GM18870 (cell line): ENCODE measurements around the gene BLTP2.

Experiments
- ATAC-seq: cut with Tn5 transposase; IDR thresholded peaks from one replicate; pipeline ENCODE4 v1.9.1; 2021; ENCODE audit warnings: moderate library complexity; ENCODE audit not compliant: unreplicated experiment

BLTP2 gene

DNA sequence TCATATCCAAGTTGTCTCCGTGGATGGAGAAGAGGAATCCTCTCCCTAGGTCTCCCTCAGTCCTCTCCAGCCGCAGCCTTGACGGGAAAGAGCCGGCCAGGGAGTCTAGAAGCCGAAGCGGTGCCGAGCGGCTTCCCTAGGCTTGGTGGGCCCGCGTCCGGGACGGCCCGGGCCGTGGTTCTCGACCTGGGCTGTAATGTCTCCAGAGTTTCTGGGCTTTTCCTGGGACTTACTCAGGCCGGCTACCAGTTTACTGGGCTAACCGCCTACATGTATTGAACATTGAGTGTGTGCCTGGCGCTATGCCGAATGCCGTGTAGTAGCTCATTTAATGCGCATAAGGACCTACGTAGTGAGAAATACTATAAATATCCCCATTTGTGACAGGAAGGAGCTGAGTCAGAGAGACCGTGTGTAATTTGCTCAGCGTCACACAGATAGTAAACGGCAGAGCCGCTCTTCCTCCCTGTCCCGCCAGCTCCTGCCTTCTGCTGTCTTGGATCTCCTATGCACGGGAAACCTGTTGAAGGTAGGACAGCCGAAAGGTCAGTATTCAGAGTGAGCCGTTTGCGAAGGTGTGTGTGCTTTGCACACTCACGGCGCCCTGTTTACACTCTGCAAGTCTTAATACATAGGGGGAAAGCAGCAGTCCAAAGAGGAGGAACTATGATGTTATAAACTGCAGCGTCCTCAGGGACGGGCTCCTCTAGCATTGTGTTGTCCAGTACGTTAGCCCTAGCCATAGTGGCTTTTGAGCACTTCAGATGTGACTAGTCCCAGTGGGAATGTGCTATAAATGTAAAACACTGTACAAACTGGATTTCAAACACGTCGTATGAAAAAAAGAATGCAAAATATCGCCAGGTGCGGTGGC, 45.4 kb downstream of the BLTP2 start:
- peak; percentile 42 for ATAC-seq

DNA sequence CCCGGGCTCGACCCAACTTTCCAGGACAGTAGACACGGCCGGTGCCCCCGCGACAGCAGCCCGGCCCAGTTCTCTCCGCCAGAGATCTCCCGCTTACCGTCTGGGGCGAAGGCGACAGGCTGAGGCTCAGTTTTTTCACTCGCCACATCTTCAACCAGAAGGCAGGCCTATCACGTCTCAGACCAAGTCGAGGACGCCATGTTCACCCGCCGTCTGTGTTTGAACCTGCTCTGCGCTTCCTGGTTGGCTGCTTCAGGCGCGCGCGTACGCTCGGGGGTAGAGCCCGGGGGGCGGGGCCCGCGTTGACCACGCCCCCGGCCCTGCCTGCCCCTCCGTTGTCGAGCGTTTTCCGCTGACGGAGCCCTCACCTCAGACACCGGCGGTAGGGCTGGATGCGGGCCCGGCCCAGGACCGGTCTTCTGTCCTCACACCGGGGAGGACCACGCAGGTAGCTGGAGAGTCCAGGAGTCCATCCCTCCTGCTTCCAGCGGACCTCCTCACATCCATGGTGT, 46.1 kb downstream of the BLTP2 start, which contains the start of gene SPAG5:
Gene SPAG5, minus strand, starts transcription at position 227 of the 512 bp plus-strand sequence. Its CDS starts 79 bp downstream, at position 148.
- ATAC-seq = peak; percentile 40

DNA sequence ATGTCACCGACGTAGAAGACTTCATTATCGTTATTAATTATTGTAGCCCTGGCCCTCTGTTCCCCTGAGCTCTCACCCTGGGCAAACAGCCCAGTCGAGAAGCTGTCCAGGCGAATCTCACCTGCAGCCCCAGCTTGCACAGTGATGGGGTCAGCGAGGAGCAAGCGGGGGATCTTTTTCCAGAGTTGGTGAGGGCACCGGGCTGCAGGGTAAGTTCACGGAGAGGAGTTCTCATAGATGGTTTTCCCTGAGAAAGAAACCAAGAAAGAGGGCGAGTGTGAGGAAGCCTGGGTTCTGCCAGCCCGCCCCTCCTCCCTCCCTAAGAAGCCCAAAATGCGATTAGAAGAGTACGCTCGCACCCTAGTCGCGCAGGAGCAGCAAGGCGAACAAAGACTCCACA, 46.6 kb downstream of the BLTP2 start:
- no peak for ATAC-seq

DNA sequence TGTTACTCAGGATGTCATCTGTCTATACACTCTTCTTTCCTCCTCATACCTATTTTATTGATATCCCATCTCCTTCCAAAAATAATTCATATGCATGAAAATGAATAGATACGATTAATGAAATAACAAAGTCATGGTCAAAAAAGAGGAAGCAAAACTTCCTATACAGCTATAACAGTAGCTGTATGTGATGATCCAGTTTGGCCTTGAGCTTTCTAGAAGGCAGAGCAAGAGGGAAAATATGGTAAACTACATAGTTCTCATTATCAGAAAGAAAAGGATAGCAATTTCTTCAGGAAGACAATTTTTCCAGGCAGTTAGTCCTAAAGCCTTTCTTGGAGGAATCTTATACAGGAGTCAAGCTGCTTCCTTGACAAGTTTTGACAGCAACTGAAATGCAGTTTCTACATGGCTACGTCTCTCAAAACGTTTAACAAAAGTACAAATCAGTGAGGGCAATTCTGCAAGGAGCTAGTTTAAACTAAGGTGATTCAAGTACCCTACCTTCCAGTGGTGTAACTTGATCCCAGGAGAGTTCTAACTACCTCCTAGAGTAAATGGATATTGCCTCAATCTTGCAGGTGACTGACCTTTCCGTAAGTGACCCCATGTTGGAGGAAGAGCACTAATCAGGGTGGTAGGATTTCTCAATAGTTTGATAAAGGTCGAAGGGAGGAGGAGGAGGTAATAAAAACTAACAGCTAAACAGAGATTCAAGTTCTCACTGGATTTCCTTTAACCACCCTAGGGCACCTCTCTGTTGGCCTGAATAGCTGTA, 47.2 kb downstream of the BLTP2 start:
- ATAC-seq = no peak
